Osteoblast (primary cell): ENCODE data around the gene MRPS18B. TPM values are rescaled to one million over a fixed set of nuclear protein-coding genes. Genes with fewer than 3 reads are reported as not detected.

Source experiments
- DNase-seq: peaks from one replicate; pipeline ENCODE4 v3.0.0; 2011; ENCODE audit warnings: low spot score, mixed read lengths; ENCODE audit not compliant: insufficient read length; ENCODE audit errors: missing footprints
- H2AFZ ChIP-seq: 2 replicates; pipeline ENCODE4 v1.6.0; 2011; ENCODE audit warnings: mild to moderate bottlenecking, low read length
- H3K27ac ChIP-seq: 2 replicates; pipeline ENCODE4 v1.5.1; 2011; ENCODE audit warnings: mild to moderate bottlenecking, low read depth, low read length, moderate library complexity
- H3K27me3 ChIP-seq: 2 replicates; pipeline ENCODE4 v1.6.0; 2012; ENCODE audit warnings: mild to moderate bottlenecking, control low read depth, inconsistent platforms, low read length, moderate library complexity; ENCODE audit not compliant: insufficient read depth
- H3K36me3 ChIP-seq: 2 replicates; pipeline ENCODE4 v1.5.1; 2011; ENCODE audit warnings: mild to moderate bottlenecking, low read length, control low read depth, moderate library complexity; ENCODE audit not compliant: insufficient read depth
- H3K4me1 ChIP-seq: 2 replicates; pipeline ENCODE4 v1.5.1; 2011; ENCODE audit warnings: mild to moderate bottlenecking, low read length, control low read depth, moderate library complexity; ENCODE audit not compliant: insufficient read depth
- H3K4me2 ChIP-seq: 2 replicates; pipeline ENCODE4 v1.6.0; 2011; ENCODE audit warnings: mild to moderate bottlenecking, low read length; ENCODE audit not compliant: insufficient read depth
- H3K4me3 ChIP-seq: fragments of 200-600 bp; sonication (generic); 3 replicates; pipeline ENCODE4 v1.5.1; 2012; ENCODE audit warnings: mild to moderate bottlenecking, low read length, inconsistent platforms; ENCODE audit not compliant: insufficient read depth
- H3K79me2 ChIP-seq: 2 replicates; pipeline ENCODE4 v1.6.0; 2012; ENCODE audit warnings: mild to moderate bottlenecking, low read length, control low read depth, inconsistent platforms; ENCODE audit not compliant: insufficient read depth
- H3K9me3 ChIP-seq: 2 replicates; pipeline ENCODE4 v1.5.1; 2011; ENCODE audit warnings: low read depth, low read length, control low read depth
- H4K20me1 ChIP-seq: 2 replicates; pipeline ENCODE4 v1.6.0; 2012; ENCODE audit warnings: mild to moderate bottlenecking, low read length, control low read depth; ENCODE audit not compliant: insufficient read depth
- total RNA-seq: library from RNA; depleted of rRNA; stranded (reverse); fragments of >200 nt; gene quantifications from 2 replicates; pipeline ENCODE4 v1.2.3, GENCODE V29; 2012
- TF ChIP-seq, protein P1 (sequence below): IDR thresholded peaks from 2 replicates; pipeline ENCODE4 v1.5.1; 2011; ENCODE audit warnings: mild to moderate bottlenecking, low read depth, low read length, moderate library complexity; ENCODE audit errors: extremely low read depth

Gene MRPS18B
- total RNA-seq, 1 donor = 67.3 TPM

DNA sequence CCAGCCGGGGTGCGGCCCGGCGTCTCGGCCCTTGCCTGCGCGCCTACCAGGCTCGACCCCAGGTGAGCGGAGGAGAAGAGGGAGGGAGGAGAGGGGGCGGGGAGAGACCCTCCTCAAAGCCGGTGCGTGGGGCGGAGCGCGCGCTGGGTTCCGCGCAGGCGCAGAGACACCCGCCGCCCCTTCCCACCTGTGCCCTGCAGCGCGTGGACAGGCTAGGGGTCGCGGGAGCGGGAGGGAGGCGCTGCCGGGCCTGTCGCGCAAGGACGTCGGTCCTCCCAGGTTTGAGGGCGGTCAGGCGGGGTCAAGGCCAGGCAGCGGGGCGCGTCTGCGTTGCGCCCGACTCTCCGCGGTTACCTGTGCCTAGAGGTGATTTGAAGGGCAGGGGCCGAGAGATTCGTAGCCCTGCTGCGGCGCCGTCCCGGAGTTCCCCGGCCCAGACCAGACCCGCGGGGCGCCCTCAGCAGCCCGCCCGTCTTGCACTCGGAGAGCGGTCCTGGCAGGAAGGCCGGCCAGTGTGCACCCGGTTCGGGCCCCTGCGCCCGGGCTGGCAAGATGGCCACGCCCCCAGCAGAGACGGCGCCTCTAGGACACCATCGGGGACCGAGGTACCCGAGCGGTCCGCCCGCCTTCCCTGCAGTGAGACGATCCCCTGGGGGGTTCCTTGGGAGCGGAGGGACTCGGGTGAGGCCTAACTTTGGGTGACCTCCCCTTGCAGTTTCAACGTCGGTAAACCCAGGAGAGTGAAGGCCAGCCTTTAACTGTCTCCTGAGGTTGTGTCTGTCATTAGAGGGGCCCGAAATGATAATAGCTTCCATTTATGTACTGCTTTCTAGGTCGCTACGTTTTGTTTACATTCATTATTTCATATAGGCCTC is 29.8 kb downstream of the MRPS18B start:
- H3K4me1 ChIP-seq = peaks cover 9% of the 10 kb centered on the region
- peak overlapping the region; percentile 73 for H3K4me2 ChIP-seq
- H3K36me3 ChIP-seq = peaks cover 24% of the 10 kb centered on the region
- TF ChIP-seq, protein P1, sequence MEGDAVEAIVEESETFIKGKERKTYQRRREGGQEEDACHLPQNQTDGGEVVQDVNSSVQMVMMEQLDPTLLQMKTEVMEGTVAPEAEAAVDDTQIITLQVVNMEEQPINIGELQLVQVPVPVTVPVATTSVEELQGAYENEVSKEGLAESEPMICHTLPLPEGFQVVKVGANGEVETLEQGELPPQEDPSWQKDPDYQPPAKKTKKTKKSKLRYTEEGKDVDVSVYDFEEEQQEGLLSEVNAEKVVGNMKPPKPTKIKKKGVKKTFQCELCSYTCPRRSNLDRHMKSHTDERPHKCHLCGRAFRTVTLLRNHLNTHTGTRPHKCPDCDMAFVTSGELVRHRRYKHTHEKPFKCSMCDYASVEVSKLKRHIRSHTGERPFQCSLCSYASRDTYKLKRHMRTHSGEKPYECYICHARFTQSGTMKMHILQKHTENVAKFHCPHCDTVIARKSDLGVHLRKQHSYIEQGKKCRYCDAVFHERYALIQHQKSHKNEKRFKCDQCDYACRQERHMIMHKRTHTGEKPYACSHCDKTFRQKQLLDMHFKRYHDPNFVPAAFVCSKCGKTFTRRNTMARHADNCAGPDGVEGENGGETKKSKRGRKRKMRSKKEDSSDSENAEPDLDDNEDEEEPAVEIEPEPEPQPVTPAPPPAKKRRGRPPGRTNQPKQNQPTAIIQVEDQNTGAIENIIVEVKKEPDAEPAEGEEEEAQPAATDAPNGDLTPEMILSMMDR = no peak
- no peaks in the 10 kb centered on the region for H3K9me3 ChIP-seq
- H3K79me2 ChIP-seq = peaks cover 33% of the 10 kb centered on the region
- H3K27ac ChIP-seq = peak overlapping the region; percentile 44
- H4K20me1 ChIP-seq = peaks cover 3% of the 10 kb centered on the region
- H2AFZ ChIP-seq = peak overlapping the region; percentile 80
- no peaks in the 10 kb centered on the region for H3K27me3 ChIP-seq
- H3K4me3 ChIP-seq = peak overlapping the region; percentile 98
- DNase-seq = peak; percentile 96

GRCh38 chr6:30651143-30651542 is 33.5 kb downstream of the MRPS18B start:
- peaks cover 3% of the 10 kb centered on the region for H4K20me1 ChIP-seq
- H3K36me3 ChIP-seq = peaks cover 51% of the 10 kb centered on the region
- no peaks in the 10 kb centered on the region for H3K9me3 ChIP-seq
- no peak overlapping the region for H2AFZ ChIP-seq
- H3K79me2 ChIP-seq = peaks cover 27% of the 10 kb centered on the region
- DNase-seq = peak; percentile 38
- TF ChIP-seq, protein P1 = no peak
- no peak overlapping the region for H3K4me3 ChIP-seq
- no peak overlapping the region for H3K4me2 ChIP-seq
- H3K27me3 ChIP-seq = no peaks in the 10 kb centered on the region
- H3K27ac ChIP-seq = no peak overlapping the region
- H3K4me1 ChIP-seq = peaks cover 9% of the 10 kb centered on the region

- Histone ChIP-seq H4K20me1 (no peaks in the 10 kb centered on the region), H3K36me3 (peaks cover 83% of the 10 kb centered on the region), H3K27me3 (no peaks in the 10 kb centered on the region), H2AFZ (no peak overlapping the region), H3K4me2 (no peak overlapping the region), H3K4me1 (no peaks in the 10 kb centered on the region), H3K79me2 (no peaks in the 10 kb centered on the region), H3K9me3 (no peaks in the 10 kb centered on the region), H3K4me3 (no peak overlapping the region), H3K27ac (no peak overlapping the region)
- TF ChIP-seq, protein P1 = no peak
- peak; percentile 37 for DNase-seq
Measured at GRCh38 chr6:30654798-30655742, 37.4 kb downstream of the MRPS18B start.

- Histone ChIP-seq H3K27ac (no peak overlapping the region), H2AFZ (no peak overlapping the region), H3K79me2 (no peaks in the 10 kb centered on the region), H3K4me3 (no peak overlapping the region), H3K4me1 (no peaks in the 10 kb centered on the region), H4K20me1 (no peaks in the 10 kb centered on the region), H3K4me2 (no peak overlapping the region), H3K27me3 (no peaks in the 10 kb centered on the region), H3K36me3 (peaks cover 88% of the 10 kb centered on the region), H3K9me3 (no peaks in the 10 kb centered on the region)
- TF ChIP-seq, protein P1 = no peak
- DNase-seq = peak; percentile 45
Measured at GRCh38 chr6:30655743-30656094, 38.1 kb downstream of the MRPS18B start.
